Ishikawa (cell line): ENCODE data around the gene MRTFB.

Experiments
- CEBPB ChIP-seq: IDR thresholded peaks from 2 replicates; pipeline ENCODE4 v1.6.1; 2012
- CREB1 ChIP-seq: IDR thresholded peaks from 2 replicates; pipeline ENCODE4 v1.6.1; 2012; ENCODE audit warnings: low read depth
- EGR1 ChIP-seq: IDR thresholded peaks from 2 replicates; pipeline ENCODE4 v1.6.1; 2012
- EP300 ChIP-seq: IDR thresholded peaks from 2 replicates; pipeline ENCODE4 v1.6.1; 2012; ENCODE audit warnings: borderline replicate concordance
- FOXM1 ChIP-seq: IDR thresholded peaks from 2 replicates; pipeline ENCODE4 v1.6.1; 2012; ENCODE audit warnings: low read depth, borderline replicate concordance
- MAX ChIP-seq: IDR thresholded peaks from 2 replicates; pipeline ENCODE4 v1.6.1; 2012
- NFIC ChIP-seq: IDR thresholded peaks from 2 replicates; pipeline ENCODE4 v1.6.1; 2012
- RAD21 ChIP-seq: IDR thresholded peaks from 2 replicates; pipeline ENCODE4 v1.6.1; 2012; ENCODE audit warnings: low read depth
- TAF1 ChIP-seq: IDR thresholded peaks from 2 replicates; pipeline ENCODE4 v1.6.1; 2012; ENCODE audit warnings: low read depth, mild to moderate bottlenecking
- TCF12 ChIP-seq: IDR thresholded peaks from 2 replicates; pipeline ENCODE4 v1.6.1; 2012; ENCODE audit warnings: low read depth
- TEAD4 ChIP-seq: IDR thresholded peaks from 2 replicates; pipeline ENCODE4 v1.6.1; 2012
- USF1 ChIP-seq: IDR thresholded peaks from 2 replicates; pipeline ENCODE4 v1.6.1; 2012
- YY1 ChIP-seq: IDR thresholded peaks from 2 replicates; pipeline ENCODE4 v1.6.1; 2012; ENCODE audit warnings: low read depth

DNA sequence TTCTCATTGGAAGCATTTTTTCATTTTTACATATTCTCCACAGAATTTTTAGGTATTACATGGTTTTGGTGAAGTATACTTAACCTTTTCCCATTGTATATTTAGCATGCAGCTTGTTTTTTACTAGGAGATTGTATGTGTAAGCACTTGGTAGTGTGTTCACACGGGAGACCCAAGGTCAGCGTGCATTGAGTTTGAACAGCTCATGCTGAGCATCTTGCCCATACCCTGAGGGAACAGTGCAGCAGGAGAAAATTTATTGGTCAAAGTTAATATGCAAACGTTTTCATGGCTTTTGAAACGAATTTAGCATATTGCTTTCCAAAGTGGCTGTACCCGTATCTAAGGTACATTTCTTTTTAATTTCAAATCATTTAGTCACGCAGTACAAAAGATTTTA, 168.7 kb downstream of the MRTFB start:
- TF ChIP-seq EP300 (no peak), CEBPB (no peak), TCF12 (no peak), RAD21 (no peak), TEAD4 (no peak), MAX (no peak), EGR1 (no peak), YY1 (no peak), USF1 (no peak), NFIC (no peak), CREB1 (no peak), TAF1 (no peak), FOXM1 (no peak)
